Glomerular endothelial cell (primary cell): ENCODE measurements around the gene RIC8B. TPM values are rescaled to one million over a fixed set of nuclear protein-coding genes. Genes with fewer than 3 reads are reported as not detected.

ENCODE experiments used
- DNase-seq: peaks from one replicate; pipeline ENCODE4 v3.0.0-alpha.2; 2011; ENCODE audit warnings: low read depth, low spot score; ENCODE audit errors: extremely low read depth
- total RNA-seq: library from RNA; depleted of rRNA; stranded (reverse); fragments of >200 nt; gene quantifications from 2 replicates; pipeline ENCODE4 v1.2.3, GENCODE V29; 2015

The RIC8B gene
- total RNA-seq, 1 donor from 2014 or later, result 10.4 TPM

DNA sequence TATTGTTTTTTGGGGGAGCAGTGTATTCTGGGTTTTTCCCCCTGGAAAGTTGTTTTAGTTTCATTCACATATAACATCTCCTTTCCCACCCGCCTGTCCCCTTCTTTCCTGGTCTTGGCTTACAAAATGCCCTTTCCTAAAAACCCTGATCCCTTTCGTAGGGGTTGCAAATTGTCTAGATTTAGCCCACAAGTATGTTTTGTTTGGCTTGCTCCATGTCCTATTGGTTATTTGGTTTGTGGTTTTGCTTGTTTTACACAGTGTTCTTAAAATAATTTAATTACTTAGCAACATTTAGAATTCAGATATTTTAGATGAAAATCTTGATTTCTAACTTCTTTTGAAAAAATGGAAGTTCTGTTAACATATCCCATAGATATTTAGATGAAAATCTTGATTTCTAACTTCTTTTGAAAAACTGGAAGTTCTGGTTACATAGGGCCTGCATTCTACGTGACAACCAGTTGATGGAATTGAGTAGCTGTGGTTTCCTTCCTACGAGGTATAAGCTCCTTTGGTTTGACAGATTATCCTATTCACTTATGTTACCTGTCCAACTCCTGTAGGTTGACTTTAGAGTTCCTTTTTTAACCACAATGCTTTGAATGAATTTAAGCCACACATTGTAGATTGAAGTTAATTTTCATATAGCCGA lies 92.1 kb downstream of the RIC8B start:
- DNase-seq, result no peak

DNA sequence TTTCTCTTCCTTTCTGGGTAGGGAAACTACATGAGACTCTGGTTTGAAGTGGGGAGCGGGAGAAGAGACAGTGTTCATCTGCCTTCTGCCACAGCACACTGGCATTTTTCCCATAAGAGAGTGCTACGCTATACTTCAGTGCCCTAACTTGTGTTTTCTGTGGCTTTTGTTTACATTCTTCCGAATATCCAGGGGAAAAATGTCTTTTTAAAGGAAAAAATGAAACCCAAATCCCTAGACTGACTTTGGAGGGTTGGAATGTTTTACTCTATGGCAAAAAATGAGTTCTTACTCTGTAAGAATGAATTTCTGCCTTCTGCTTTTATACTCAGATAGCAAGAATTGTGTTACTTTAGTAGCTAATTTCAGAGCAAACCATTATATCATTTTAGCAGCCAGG lies 93.2 kb downstream of the RIC8B start:
- DNase-seq, result no peak

DNA sequence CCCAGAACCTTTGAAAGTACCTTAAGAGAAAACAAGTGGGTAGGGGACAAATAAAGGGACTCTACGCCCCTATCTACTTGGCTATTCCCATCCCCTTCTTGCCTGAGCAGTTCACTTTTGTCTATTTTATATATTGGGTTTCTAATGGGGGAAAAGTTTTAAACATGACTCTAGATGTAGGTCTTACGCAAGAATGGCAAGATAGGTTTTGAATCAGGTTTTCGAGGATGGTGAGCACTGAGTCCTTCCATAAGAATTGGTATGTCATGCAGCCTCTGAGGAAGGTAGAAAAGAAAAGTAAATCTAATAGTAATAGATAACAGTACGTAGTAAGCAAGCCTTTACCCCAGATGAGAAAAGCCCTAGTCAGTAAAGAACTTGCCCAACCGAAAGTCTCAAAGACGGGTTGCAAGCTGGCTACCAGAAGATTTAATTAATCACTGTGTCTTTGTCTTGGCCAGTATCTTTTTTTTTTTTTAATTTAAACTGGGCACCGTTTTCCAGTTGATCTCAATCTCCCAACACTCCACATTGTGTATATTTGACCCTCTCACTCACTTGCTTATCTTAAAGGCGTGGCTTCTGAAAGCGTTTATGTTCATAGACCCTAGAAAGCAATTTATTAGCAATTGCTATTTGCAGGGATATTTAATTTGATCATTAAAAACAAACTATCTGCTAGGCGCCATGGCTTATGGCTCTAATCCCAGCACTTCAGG lies 94.7 kb downstream of the RIC8B start:
- no peak for DNase-seq

DNA sequence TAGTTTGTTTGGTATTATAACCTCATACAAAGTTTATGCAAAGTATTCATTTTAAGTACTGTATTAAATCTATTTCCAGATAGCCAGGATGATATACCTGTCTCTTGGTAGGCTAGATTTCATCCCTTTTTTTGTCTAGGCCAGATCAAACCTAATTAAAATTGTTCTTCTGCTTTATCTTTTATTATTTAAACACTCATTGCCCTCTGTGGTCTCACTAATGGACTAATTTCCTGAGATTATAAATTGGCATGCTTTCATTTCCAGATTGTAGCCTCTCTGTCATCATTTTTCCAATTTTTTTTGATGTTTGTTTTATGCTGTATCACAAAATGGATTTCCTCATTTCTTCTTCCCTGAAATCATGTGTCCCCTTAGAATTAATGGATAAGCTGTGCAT lies 95.6 kb downstream of the RIC8B start:
- no peak for DNase-seq

DNA sequence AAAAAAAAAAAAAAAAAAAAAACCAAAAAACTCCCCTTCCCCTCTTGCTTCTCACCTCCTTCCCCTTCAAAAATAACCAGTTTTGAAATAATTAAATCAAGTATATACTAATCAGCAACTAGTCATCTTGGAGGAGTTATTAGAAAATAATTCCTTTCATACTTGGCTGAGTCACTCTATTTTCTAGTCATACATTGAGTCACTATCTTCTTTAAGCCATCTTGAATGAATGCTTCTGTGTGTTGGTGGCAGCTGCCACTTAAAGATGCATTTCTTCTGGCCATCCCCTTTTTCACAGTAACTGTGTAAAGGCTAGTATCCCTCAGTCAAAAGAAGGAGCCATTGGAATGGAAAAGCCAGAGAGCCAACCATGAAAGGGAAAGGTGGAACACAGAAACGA lies 97.0 kb downstream of the RIC8B start:
- DNase-seq, result no peak

DNA sequence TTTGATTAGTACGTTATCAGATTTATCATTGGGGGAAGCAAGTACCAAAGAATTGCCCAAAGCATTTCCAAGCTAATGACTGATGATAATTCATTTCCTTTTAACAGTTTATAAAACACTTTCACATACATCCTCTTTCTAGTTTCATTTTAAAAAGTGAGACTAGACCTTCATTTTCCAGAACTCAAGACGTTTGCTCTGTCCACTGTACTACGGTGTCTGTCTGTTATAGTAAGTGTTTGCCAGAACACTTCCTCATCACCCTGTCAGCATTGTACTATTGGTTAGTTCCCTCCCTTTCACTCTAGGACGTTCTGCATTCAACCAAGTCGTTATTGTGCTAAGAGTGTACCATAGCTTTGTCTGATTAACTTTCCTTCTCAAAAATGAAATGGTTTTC lies 99.5 kb downstream of the RIC8B start:
- DNase-seq, result no peak

DNA sequence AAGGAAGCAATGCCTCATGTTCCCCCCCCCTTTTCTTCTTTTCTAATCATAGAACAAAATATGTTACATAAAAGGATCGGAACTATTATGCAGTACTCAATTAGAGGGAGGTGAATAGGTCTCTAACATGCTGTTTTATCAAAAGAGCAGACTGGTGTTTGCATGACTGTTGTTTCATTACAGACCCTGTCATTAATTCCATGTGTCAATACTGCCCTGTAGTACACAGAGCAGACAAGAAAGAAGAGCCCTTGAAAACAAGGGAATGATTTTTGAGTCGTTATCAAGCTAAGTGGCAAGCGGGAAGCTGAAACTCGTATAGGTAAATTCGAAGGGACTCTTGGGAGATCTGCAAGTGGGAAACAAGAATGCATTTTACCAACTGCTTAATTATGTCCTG lies 104.3 kb downstream of the RIC8B start:
- DNase-seq, result no peak

DNA sequence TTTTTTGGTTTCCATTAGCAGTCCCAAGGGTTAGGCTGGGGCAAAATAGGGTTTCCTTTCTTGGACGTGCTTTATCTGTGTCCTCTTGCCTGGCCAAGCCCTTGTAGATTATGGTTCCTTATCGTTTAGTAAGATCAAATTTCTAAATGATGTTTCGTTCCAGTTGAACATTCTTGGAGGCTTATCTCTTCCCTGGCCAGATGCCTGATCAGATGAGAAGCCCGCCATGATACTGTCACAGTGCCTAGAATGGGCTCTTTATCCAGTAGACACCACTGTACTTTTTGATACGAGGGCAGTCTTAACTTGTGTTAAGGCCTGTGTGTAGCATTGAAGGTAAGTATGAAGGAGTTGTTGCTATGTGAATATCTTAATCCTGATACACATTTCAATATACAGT lies 105.1 kb downstream of the RIC8B start:
- DNase-seq, result no peak

DNA sequence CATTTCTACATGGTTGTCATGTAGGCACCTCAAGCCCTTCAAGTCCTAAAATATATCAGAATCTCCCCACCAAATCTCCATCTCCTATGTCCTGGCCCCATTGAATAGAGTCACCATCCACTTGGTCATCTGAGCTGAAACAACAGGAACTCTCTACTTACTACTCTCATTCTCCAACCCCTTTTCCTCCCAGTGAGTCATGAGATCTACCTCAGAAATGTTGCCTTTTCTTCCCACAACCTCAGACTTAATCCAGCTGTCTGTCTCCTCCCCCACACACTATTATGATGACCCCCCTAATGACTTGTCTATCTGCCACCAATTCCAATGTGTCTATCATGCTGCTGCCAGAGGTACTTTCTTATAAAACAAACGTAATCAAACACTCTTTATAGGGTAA lies 108.9 kb downstream of the RIC8B start:
- DNase-seq, result no peak

DNA sequence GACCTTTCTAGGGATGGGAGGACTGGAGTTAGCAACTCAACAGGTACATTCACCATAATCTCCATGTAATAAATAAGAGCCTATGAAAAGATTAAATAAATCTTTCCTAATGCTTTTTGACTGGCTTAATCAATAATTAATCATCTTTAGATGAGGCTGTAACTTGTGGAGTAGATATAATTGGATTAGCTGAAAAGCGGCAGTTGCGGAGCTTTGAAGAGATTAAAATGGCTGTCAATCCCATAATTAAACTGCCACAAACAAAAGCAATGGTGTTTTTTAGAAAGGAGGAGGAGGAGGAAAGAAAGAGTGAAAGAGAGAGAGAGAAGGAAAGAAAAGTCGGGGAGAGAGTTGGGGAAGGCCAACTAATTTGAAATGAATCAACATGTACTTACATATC lies 110.5 kb downstream of the RIC8B start:
- no peak for DNase-seq

DNA sequence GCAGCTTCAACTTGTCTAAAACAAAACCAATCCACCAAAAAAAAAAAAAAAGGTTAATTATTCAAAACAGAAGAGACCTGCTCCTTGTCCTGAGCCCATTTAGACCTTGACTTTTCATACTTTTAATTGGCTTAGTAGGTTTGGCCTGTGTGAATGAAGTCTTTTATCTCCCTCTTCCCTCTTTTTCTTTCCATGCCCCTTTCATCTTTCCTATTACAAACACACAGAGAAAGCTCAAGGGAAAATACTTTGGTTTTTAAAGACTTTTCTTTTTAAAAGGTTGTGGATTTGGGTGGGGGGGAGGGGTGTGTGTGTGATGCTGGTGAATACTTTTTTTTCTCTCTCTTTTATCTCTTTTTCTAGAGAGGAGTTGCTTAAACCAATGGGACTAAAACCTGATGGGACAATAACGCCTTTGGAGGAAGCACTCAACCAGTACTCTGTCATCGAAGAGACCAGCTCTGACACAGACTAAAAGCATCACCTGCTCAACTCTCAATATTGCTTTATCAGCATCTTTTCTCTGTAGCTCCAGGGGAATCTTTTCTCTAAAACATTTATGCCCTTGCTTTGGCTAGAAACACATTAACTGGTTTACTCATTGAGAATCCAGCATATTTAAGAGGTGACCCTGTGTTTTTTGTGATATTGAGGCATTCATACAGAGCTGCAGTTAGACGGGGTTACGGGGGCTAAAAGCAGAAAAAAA lies 111.2 kb downstream of the RIC8B start:
- no peak for DNase-seq

DNA sequence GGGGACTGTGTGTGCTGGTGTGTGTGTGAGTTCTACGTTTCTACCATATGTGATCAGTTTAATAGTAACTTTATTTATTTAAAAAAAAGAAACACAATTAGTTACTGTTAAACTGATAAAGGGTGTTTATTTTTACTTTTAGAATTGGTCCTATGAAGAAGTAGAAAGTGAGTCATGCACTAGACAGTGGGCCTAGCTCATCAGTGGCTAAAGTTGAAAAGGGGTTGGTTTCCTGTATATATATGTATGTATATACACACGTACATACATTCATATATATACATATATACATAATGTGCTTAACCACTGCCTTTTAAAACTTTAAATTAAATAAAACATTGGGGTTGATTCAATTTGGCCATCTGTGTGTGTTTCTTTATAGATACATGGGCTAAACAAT lies 112.5 kb downstream of the RIC8B start:
- no peak for DNase-seq

DNA sequence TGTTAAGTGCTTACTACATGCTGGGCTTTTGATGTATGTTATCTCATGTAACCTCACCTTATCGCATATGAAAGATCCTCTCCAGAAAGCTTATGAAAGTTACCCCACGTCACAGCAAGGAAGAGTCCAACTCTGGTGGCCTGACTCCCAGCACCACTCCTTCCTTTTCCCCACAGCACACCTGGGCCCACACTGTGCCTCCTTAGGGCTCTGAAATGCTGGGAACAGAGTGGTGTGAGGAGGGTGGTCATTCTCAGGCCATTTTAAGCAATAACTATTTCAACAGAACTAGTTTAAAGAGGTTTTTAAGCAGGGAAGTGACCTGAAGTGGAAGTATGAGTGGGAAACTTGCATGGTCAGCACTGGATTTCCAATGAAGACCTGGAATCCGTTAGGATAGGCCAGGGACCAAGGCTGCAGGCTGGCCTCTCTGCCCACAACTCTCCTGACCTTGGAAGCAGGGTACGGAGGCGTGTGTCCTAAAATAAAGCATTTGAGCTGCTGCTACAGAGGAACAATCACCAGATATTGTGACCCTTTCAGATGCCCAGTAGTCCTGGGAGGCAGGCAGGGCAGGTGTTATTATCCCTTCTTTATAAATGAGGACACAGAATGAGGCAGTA lies 114.0 kb downstream of the RIC8B start:
- DNase-seq, result no peak

DNA sequence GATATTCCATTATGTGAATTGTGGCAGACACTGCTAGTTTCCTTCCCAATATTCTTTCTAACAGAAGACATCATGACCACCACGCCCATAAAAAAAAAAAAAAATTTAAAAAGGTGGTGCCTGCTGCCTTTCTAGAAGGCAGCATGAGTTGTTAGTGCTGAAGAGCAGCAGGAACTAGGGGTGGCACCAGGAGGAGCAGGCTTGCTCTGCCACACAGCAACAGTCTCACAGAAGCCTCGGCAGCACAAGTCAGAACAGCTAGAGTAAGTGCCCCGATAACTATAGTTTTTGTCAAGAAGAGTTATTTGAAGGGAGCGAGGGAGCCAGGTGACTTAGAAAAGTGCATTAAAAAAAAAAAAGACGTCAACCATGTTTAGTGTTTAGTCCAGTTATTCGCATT lies 114.8 kb downstream of the RIC8B start:
- DNase-seq, result no peak

DNA sequence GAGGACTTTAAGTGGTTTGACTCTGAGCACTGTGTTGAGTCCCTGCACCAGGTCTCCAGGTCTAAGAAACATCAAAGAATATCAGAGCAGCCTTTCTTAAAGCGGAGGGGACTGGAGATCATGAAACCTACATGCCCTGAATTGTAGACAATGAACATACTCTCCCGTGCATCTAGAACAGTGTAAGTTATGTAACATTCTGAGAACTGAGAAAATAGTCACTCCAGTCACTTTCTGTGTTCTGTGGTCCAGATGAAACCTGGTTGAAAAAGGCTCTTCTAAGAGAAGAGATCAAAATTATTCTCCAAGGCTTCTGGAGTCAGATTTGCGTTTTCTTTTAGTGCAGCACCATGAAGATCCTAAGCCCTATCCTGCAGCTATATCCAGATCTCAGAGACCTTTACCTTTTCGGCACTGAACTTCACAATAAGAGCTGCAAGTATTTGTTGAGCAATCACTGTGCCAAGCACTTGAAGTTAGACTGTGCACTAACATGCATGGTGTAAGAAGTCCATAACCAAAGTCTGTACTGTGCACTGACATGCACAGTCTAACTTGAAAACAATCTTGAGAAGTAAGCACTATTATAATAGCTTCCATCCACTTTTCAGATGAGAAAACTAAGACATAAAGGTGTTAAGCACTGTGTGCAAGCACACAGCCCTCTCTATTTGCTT lies 115.6 kb downstream of the RIC8B start:
- DNase-seq, result no peak

DNA sequence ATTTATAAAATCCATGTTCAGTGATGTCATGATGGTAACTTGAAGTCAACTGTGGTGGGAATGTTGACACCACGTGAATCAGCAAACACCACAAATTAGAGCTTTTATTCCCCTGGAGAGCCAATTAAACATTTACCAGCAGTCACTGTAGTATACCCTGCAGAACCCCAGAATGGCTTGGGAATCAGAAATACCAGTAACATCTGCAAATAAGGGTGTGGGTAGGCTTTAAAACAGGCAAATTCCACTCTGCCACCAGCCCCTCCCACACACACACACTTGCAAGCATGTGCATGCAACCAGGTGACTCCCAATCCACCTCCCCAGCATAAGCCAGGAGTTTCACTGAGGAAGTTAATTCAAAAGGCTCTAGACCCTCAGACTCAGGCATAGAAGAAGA lies 117.6 kb downstream of the RIC8B start:
- no peak for DNase-seq

DNA sequence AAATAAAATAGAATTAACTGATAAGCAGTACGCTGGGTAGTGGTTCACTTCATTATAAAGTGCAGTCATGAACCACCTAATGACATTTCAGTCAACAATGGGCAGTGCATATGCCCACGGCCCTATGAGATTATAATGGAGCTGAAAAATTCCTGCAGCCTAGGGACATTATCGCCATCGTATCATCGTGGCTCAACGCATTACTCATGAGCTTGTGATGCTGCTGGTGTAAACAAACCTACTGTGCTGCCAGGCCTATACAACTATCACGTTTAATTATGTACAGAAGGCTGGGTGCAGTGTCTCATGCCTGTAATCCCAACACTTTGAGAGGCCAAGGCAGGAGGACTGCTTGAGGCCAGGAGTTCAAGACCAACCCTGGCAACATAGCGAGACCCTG lies 119.0 kb downstream of the RIC8B start:
- DNase-seq, result no peak

DNA sequence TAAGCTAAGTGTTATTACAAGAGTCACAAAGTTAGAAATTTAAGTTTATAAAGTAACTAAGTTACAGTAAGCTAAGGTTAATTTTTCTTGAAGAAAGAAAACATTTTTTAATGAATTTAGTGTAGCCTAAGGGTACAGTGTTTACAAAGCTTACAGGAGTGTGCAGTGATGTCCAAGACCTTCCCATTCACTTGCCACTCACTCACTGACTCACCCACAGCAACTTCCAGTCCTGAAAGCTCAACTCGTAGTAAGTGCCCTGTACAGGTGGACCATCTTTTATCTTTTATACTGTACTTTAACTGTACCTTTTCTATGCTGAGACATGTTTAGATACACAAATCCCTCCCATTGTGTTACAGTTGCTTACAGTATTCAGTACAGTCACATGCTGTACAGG lies 120.3 kb downstream of the RIC8B start:
- DNase-seq, result no peak

DNA sequence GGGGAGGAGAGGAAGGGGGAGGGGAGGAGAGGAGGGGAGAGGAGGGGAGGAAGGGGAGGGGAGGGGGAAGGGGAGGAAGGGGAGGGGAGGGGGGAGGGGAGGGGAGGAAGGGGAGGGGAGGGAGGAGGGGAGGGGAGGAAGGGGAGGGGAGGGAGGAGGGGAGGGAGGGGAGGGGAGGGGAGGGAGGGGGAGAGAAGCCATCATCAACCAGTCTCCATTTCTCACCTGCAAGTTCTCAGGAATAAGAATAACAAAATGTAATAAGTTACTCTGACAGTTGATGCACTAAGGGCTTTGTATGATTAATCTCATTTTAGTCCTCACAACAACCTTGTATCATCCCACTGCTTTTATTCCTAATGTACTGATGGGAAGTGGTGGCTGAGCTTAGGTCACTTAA lies 122.1 kb downstream of the RIC8B start:
- DNase-seq, result no peak

DNA sequence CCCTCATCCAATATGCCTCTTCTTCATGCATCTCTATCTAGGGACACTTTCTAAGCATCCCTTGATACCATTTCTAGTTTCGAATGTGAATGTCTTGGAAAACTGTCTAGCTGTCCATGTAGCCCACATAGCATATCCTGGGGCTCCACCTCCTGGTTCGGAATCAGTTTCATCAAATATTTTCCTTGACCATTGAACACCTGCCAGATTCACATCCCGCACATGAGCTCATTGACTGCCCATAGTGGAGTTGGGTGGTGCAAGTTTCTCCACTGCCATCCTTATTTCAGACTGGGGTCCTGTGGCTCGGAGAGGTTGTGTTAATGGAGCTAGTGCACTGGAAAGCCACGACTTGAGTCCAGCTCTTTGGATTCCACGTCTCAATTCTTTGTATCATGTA lies 122.6 kb downstream of the RIC8B start:
- DNase-seq, result no peak
